ENCODE measurements around the gene EPYC. TPM values are rescaled to one million over a fixed set of nuclear protein-coding genes. Genes with fewer than 3 reads are reported as not detected.
"Not testable (repeated sequence)": the region's sequence is repeated elsewhere in the genome, so short reads cannot be mapped to it uniquely, and the experiment has no call there.

Gene EPYC
- total RNA-seq, 1 experiment from 2014 or later: not detected

DNA sequence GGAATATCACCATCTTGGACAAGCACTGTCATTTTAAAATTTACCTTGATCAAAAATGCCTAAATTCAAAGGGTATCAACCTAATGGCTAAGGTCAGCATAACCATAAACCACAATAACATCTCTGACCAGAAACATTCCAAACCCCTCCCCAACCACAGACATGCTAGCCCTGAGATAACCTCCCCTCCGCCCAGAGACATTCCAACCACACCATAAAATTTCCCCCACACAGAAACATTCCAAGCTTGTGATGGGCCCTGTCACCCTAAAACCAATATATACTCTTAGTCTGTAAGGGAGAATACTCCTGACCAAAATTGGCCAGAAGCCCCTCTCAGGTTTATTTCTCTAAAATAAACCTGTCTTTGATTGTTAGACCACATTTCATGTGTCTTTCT lies 17.7 kb downstream of the EPYC start:
- H4K20me1 ChIP-seq (ENCODE audit: low read length): no peaks in the 10 kb centered on the region
- H3K4me3 ChIP-seq (ENCODE audit: low read length): no peak overlapping the region
- H3K4me1 ChIP-seq (ENCODE audit: insufficient read depth, low read length): no peaks in the 10 kb centered on the region
- H3K79me2 ChIP-seq (ENCODE audit: low read length): no peaks in the 10 kb centered on the region
- ATAC-seq: no peak
- no peaks in the 10 kb centered on the region for H3K9me3 ChIP-seq (ENCODE audit: low read length)
- POLR2A ChIA-PET (ENCODE audit: unreplicated experiment): no interaction called here
- BruUV-seq (replicated peaks): no TSS peak
- H3K27ac ChIP-seq (ENCODE audit: low read length): no peak overlapping the region
- no peaks in the 10 kb centered on the region for H3K9me2 ChIP-seq (replicated peaks; ENCODE audit: low read length)
- H3K36me3 ChIP-seq (ENCODE audit: low read depth, low read length): no peaks in the 10 kb centered on the region
- no peaks in the 10 kb centered on the region for H3K27me3 ChIP-seq (ENCODE audit: low read length)
- intact Hi-C loops (cut with micrococcal nuclease): no loop called here
- H2AFZ ChIP-seq (ENCODE audit: low read length): no peak overlapping the region
- no peak overlapping the region for H3K9ac ChIP-seq (ENCODE audit: low read length)
- no peaks in the 10 kb centered on the region for H3F3A ChIP-seq (ENCODE audit: low read length, unreplicated experiment)
- DNase-seq: peak; percentile 34
- H3K4me2 ChIP-seq (ENCODE audit: low read length): no peak overlapping the region
- CTCF ChIA-PET: no interaction called here
- TF ChIP-seq EZH2phosphoT487 (IDR thresholded peaks at IDR 0.05; ENCODE audit: borderline replicate concordance, low read length) (no peak), EZH2 (IDR thresholded peaks at IDR 0.05; ENCODE audit: low read length, unreplicated experiment) (no peak)
- TF ChIP-seq, protein P1, sequence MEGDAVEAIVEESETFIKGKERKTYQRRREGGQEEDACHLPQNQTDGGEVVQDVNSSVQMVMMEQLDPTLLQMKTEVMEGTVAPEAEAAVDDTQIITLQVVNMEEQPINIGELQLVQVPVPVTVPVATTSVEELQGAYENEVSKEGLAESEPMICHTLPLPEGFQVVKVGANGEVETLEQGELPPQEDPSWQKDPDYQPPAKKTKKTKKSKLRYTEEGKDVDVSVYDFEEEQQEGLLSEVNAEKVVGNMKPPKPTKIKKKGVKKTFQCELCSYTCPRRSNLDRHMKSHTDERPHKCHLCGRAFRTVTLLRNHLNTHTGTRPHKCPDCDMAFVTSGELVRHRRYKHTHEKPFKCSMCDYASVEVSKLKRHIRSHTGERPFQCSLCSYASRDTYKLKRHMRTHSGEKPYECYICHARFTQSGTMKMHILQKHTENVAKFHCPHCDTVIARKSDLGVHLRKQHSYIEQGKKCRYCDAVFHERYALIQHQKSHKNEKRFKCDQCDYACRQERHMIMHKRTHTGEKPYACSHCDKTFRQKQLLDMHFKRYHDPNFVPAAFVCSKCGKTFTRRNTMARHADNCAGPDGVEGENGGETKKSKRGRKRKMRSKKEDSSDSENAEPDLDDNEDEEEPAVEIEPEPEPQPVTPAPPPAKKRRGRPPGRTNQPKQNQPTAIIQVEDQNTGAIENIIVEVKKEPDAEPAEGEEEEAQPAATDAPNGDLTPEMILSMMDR (conservative IDR thresholded peaks at IDR 0.05; ENCODE audit: low read depth, low read length): no peak

GRCh38 chr12:90985331-90985730 lies 19.4 kb downstream of the EPYC start:
- intact Hi-C loops (cut with micrococcal nuclease); H3F3A ChIP-seq (ENCODE audit: low read length, unreplicated experiment); H4K20me1 ChIP-seq (ENCODE audit: low read length); H3K36me3 ChIP-seq (ENCODE audit: low read depth, low read length); BruUV-seq (replicated peaks); H3K79me2 ChIP-seq (ENCODE audit: low read length); H3K4me3 ChIP-seq (ENCODE audit: low read length); H3K9me2 ChIP-seq (replicated peaks; ENCODE audit: low read length); POLR2A ChIA-PET (ENCODE audit: unreplicated experiment); H2AFZ ChIP-seq (ENCODE audit: low read length); H3K27me3 ChIP-seq (ENCODE audit: low read length); H3K4me1 ChIP-seq (ENCODE audit: insufficient read depth, low read length); H3K9ac ChIP-seq (ENCODE audit: low read length); H3K9me3 ChIP-seq (ENCODE audit: low read length); DNase-seq; H3K4me2 ChIP-seq (ENCODE audit: low read length); ATAC-seq; CTCF ChIA-PET; H3K27ac ChIP-seq (ENCODE audit: low read length): not testable (repeated sequence)

DNA sequence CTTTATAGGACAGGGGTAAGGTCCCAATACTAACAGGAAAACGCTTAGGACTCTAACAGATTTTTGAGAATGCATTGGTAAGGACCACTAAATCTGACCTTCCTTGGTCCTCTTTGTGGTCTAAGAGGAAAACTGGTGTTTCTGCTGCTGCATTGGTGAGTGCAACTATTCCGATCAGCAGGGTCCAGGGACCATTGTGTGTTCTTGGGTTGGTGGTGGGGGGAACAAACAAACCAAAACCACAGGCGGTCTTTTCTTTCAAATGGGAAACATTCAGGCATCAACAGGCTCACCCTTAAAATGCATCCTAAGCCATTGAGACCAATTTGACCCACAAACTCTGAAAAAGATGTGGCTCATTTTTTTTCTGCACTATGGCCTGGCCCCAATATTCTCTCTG lies 20.7 kb downstream of the EPYC start:
- H3K36me3 ChIP-seq (ENCODE audit: low read depth, low read length): no peaks in the 10 kb centered on the region
- H3K4me3 ChIP-seq (ENCODE audit: low read length): no peak overlapping the region
- intact Hi-C loops (cut with micrococcal nuclease): no loop called here
- no peak for DNase-seq
- no peaks in the 10 kb centered on the region for H3K27me3 ChIP-seq (ENCODE audit: low read length)
- H4K20me1 ChIP-seq (ENCODE audit: low read length): no peaks in the 10 kb centered on the region
- no peaks in the 10 kb centered on the region for H3K9me2 ChIP-seq (replicated peaks; ENCODE audit: low read length)
- H3K9ac ChIP-seq (ENCODE audit: low read length): no peak overlapping the region
- no peak overlapping the region for H3K4me2 ChIP-seq (ENCODE audit: low read length)
- no peak overlapping the region for H2AFZ ChIP-seq (ENCODE audit: low read length)
- TF ChIP-seq EZH2 (IDR thresholded peaks at IDR 0.05; ENCODE audit: low read length, unreplicated experiment) (no peak), EZH2phosphoT487 (IDR thresholded peaks at IDR 0.05; ENCODE audit: borderline replicate concordance, low read length) (no peak)
- TF ChIP-seq, protein P1 (conservative IDR thresholded peaks at IDR 0.05; ENCODE audit: low read depth, low read length): no peak
- no peaks in the 10 kb centered on the region for H3K4me1 ChIP-seq (ENCODE audit: insufficient read depth, low read length)
- ChIA-PET CTCF (no interaction called here), POLR2A (ENCODE audit: unreplicated experiment) (no interaction called here)
- no peaks in the 10 kb centered on the region for H3K9me3 ChIP-seq (ENCODE audit: low read length)
- ATAC-seq: no peak
- H3F3A ChIP-seq (ENCODE audit: low read length, unreplicated experiment): no peaks in the 10 kb centered on the region
- BruUV-seq (replicated peaks): no TSS peak
- H3K27ac ChIP-seq (ENCODE audit: low read length): no peak overlapping the region
- no peaks in the 10 kb centered on the region for H3K79me2 ChIP-seq (ENCODE audit: low read length)

All from PC-3 (cell line).